Measurements from ENCODE around the gene APP.
A peak's percentile ranks its signal among the peaks of the same experiment; 100 is the strongest.

APP gene

GRCh38 chr21:26194811-26195251 is 24.3 kb upstream of the APP start:
- peak overlapping the region; percentile 6 for H3K4me3 Mint-ChIP-seq
- peaks cover 8% of the 10 kb centered on the region for H3K9me3 Mint-ChIP-seq
- H3K36me3 Mint-ChIP-seq (ENCODE audit: low read depth): no peaks in the 10 kb centered on the region
- H3K27ac Mint-ChIP-seq: no peak overlapping the region
- peaks cover 5% of the 10 kb centered on the region for H3K27me3 Mint-ChIP-seq (ENCODE audit: low read depth, poor library complexity)
- peaks cover 21% of the 10 kb centered on the region for H3K4me1 Mint-ChIP-seq
- no peak for TF ChIP-seq CTCF (IDR thresholded peaks at IDR 0.05)
- DNase-seq: no peak

- no peak for DNase-seq
- no peak for TF ChIP-seq CTCF (IDR thresholded peaks at IDR 0.05)
- no peak overlapping the region for H3K4me3 Mint-ChIP-seq
- no peaks in the 10 kb centered on the region for H3K36me3 Mint-ChIP-seq (ENCODE audit: low read depth)
- H3K9me3 Mint-ChIP-seq: peaks cover 8% of the 10 kb centered on the region
- H3K4me1 Mint-ChIP-seq: peaks cover 21% of the 10 kb centered on the region
- peaks cover 5% of the 10 kb centered on the region for H3K27me3 Mint-ChIP-seq (ENCODE audit: low read depth, poor library complexity)
- no peak overlapping the region for H3K27ac Mint-ChIP-seq
Measured at GRCh38 chr21:26194326-26194725, 23.8 kb upstream of the APP start.

GRCh38 chr21:26191609-26192008 is 21.0 kb upstream of the APP start:
- Mint-ChIP-seq H3K27ac (no peak overlapping the region), H3K36me3 (ENCODE audit: low read depth) (no peaks in the 10 kb centered on the region), H3K27me3 (ENCODE audit: low read depth, poor library complexity) (peaks cover 5% of the 10 kb centered on the region), H3K4me1 (peaks cover 21% of the 10 kb centered on the region), H3K4me3 (no peak overlapping the region), H3K9me3 (peaks cover 8% of the 10 kb centered on the region)
- DNase-seq: no peak
- no peak for TF ChIP-seq CTCF (IDR thresholded peaks at IDR 0.05)

GRCh38 chr21:26188422-26188821 is 17.9 kb upstream of the APP start:
- no peak for DNase-seq
- TF ChIP-seq CTCF (IDR thresholded peaks at IDR 0.05): no peak
- Mint-ChIP-seq H3K4me3 (no peak overlapping the region), H3K27me3 (ENCODE audit: low read depth, poor library complexity) (no peaks in the 10 kb centered on the region), H3K27ac (no peak overlapping the region), H3K36me3 (ENCODE audit: low read depth) (no peaks in the 10 kb centered on the region), H3K9me3 (peaks cover 18% of the 10 kb centered on the region), H3K4me1 (no peaks in the 10 kb centered on the region)

- H3K27me3 Mint-ChIP-seq (ENCODE audit: low read depth, poor library complexity): no peaks in the 10 kb centered on the region
Measured at GRCh38 chr21:26185446-26185845, 14.9 kb upstream of the APP start.

More at GRCh38 chr21:26185446-26185845, 14.9 kb upstream of the APP start:
- peaks cover 12% of the 10 kb centered on the region for H3K9me3 Mint-ChIP-seq
- TF ChIP-seq CTCF (IDR thresholded peaks at IDR 0.05): no peak
- H3K4me1 Mint-ChIP-seq: no peaks in the 10 kb centered on the region
- H3K36me3 Mint-ChIP-seq (ENCODE audit: low read depth): no peaks in the 10 kb centered on the region
- no peak overlapping the region for H3K4me3 Mint-ChIP-seq
- no peak for DNase-seq
- no peak overlapping the region for H3K27ac Mint-ChIP-seq

All from nephron progenitor cell (in vitro differentiated cells).